ENCODE data around the gene CCDC3.

GRCh38 chr10:12981570-12981969, 19.9 kb downstream of the CCDC3 start:
- TF ChIP-seq, protein P1, sequence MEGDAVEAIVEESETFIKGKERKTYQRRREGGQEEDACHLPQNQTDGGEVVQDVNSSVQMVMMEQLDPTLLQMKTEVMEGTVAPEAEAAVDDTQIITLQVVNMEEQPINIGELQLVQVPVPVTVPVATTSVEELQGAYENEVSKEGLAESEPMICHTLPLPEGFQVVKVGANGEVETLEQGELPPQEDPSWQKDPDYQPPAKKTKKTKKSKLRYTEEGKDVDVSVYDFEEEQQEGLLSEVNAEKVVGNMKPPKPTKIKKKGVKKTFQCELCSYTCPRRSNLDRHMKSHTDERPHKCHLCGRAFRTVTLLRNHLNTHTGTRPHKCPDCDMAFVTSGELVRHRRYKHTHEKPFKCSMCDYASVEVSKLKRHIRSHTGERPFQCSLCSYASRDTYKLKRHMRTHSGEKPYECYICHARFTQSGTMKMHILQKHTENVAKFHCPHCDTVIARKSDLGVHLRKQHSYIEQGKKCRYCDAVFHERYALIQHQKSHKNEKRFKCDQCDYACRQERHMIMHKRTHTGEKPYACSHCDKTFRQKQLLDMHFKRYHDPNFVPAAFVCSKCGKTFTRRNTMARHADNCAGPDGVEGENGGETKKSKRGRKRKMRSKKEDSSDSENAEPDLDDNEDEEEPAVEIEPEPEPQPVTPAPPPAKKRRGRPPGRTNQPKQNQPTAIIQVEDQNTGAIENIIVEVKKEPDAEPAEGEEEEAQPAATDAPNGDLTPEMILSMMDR (IDR thresholded peaks at IDR 0.05) = no peak
- no peak for TF ChIP-seq REST (IDR thresholded peaks at IDR 0.05; ENCODE audit: insufficient read depth in 1 of 2, low read depth in 2 of 2, low read length in 1 of 2)
- TF ChIP-seq POLR2AphosphoS5 (IDR thresholded peaks at IDR 0.05; ENCODE audit: low read depth, low read length) = no peak

Measured in Panc1 (cell line).